Mucosa of rectum (tissue), 2 donors: ENCODE measurements around the gene CTNND2.
A peak's percentile ranks its signal among the peaks of the same experiment; 100 is the strongest.

Experiments
- H3K27ac ChIP-seq, 2 donors: one replicate each; pipeline ENCODE4 v1.7.0; 2013; ENCODE audit warnings: inconsistent platforms in 2 of 2, low read depth in 2 of 2, low read length in 2 of 2
- H3K27me3 ChIP-seq, 2 donors: one replicate each; pipeline ENCODE4 v1.7.0; 2013; ENCODE audit warnings: low read length in 2 of 2; ENCODE audit not compliant: control insufficient read depth in 2 of 2, insufficient read depth in 2 of 2
- H3K36me3 ChIP-seq, 2 donors: one replicate each; pipeline ENCODE4 v1.7.0; 2013; ENCODE audit warnings: low read length in 2 of 2; ENCODE audit not compliant: control insufficient read depth in 2 of 2, insufficient read depth in 2 of 2
- H3K4me1 ChIP-seq, 2 donors: one replicate each; pipeline ENCODE4 v1.7.0; 2013; ENCODE audit warnings: low read length in 2 of 2, mild to moderate bottlenecking in 1 of 2; ENCODE audit not compliant: control insufficient read depth in 2 of 2, insufficient read depth in 2 of 2
- H3K4me3 ChIP-seq, 2 donors: one replicate each; pipeline ENCODE4 v1.7.0; 2013; ENCODE audit warnings: low read length in 2 of 2
- H3K9ac ChIP-seq, 2 donors: one replicate each; pipeline ENCODE4 v1.7.0; 2013; ENCODE audit warnings: low read length in 2 of 2, low read depth in 1 of 2, mild to moderate bottlenecking in 1 of 2
- H3K9me3 ChIP-seq, 2 donors: one replicate each; pipeline ENCODE4 v1.7.0; 2013; ENCODE audit warnings: low read length in 2 of 2; ENCODE audit not compliant: control insufficient read depth in 2 of 2
- donor health status: healthy.
- donor health status: Normal muscosa, but diverticular disease.

Gene CTNND2

GRCh38 chr5:11390291-11390767 lies 513.9 kb downstream of the CTNND2 start:
- Histone ChIP-seq H3K36me3 (no peaks in the 10 kb centered on the region), H3K9me3 (no peaks in the 10 kb centered on the region), H3K4me1 (peaks cover 0 to under 1% of the 10 kb centered on the region in 2 donors), H3K4me3 (no peak overlapping the region), H3K27ac (no peak overlapping the region), H3K27me3 (peaks cover 6 to 14% of the 10 kb centered on the region in 2 donors), H3K9ac (no peak overlapping the region)

GRCh38 chr5:11387382-11387781 lies 516.9 kb downstream of the CTNND2 start:
- H3K4me3 ChIP-seq: no peak overlapping the region
- no peaks in the 10 kb centered on the region for H3K36me3 ChIP-seq
- peaks cover 0 to 2% of the 10 kb centered on the region in 2 donors for H3K4me1 ChIP-seq
- H3K9ac ChIP-seq: no peak overlapping the region
- no peaks in the 10 kb centered on the region for H3K9me3 ChIP-seq
- H3K27me3 ChIP-seq: peaks cover 6 to 28% of the 10 kb centered on the region in 2 donors
- no peak overlapping the region for H3K27ac ChIP-seq

GRCh38 chr5:11386398-11386797 lies 517.8 kb downstream of the CTNND2 start:
- H3K27me3 ChIP-seq: peaks cover 6 to 28% of the 10 kb centered on the region in 2 donors
- H3K27ac ChIP-seq: no peak overlapping the region
- no peaks in the 10 kb centered on the region for H3K9me3 ChIP-seq
- no peak overlapping the region for H3K4me3 ChIP-seq
- no peaks in the 10 kb centered on the region for H3K36me3 ChIP-seq
- no peak overlapping the region for H3K9ac ChIP-seq
- peaks cover 0 to 2% of the 10 kb centered on the region in 2 donors for H3K4me1 ChIP-seq

- H3K9ac ChIP-seq: no peak overlapping the region
Observed at GRCh38 chr5:11385901-11386293, 518.3 kb downstream of the CTNND2 start.

GRCh38 chr5:11385251-11385900 lies 518.9 kb downstream of the CTNND2 start:
- no peak overlapping the region for H3K27ac ChIP-seq
- H3K9me3 ChIP-seq: no peaks in the 10 kb centered on the region
- peaks cover 6 to 28% of the 10 kb centered on the region in 2 donors for H3K27me3 ChIP-seq
- no peaks in the 10 kb centered on the region for H3K36me3 ChIP-seq
- no peak overlapping the region for H3K9ac ChIP-seq
- H3K4me3 ChIP-seq: no peak overlapping the region
- peaks cover 0 to 2% of the 10 kb centered on the region in 2 donors for H3K4me1 ChIP-seq

More at GRCh38 chr5:11385901-11386293, 518.3 kb downstream of the CTNND2 start:
- H3K4me1 ChIP-seq: peaks cover 0 to 2% of the 10 kb centered on the region in 2 donors
- no peak overlapping the region for H3K27ac ChIP-seq
- no peak overlapping the region for H3K4me3 ChIP-seq
- H3K36me3 ChIP-seq: no peaks in the 10 kb centered on the region
- peaks cover 6 to 28% of the 10 kb centered on the region in 2 donors for H3K27me3 ChIP-seq
- no peaks in the 10 kb centered on the region for H3K9me3 ChIP-seq

- peaks cover 6 to 28% of the 10 kb centered on the region in 2 donors for H3K27me3 ChIP-seq
- H3K9ac ChIP-seq: peak overlapping the region in 1 of 2 donors; percentile 43
- no peaks in the 10 kb centered on the region for H3K36me3 ChIP-seq
- no peaks in the 10 kb centered on the region for H3K9me3 ChIP-seq
- H3K27ac ChIP-seq: no peak overlapping the region
- H3K4me3 ChIP-seq: peak overlapping the region in 1 of 2 donors; percentile 16
- peaks cover 0 to 2% of the 10 kb centered on the region in 2 donors for H3K4me1 ChIP-seq
Observed at GRCh38 chr5:11384441-11385250, 519.6 kb downstream of the CTNND2 start.

GRCh38 chr5:11383506-11384095 lies 520.6 kb downstream of the CTNND2 start:
- no peak overlapping the region for H3K9ac ChIP-seq
- H3K27me3 ChIP-seq: peaks cover 6 to 28% of the 10 kb centered on the region in 2 donors
- H3K27ac ChIP-seq: no peak overlapping the region
- peaks cover 0 to 2% of the 10 kb centered on the region in 2 donors for H3K4me1 ChIP-seq
- H3K9me3 ChIP-seq: no peaks in the 10 kb centered on the region
- no peaks in the 10 kb centered on the region for H3K36me3 ChIP-seq
- no peak overlapping the region for H3K4me3 ChIP-seq

- Histone ChIP-seq H3K27me3 (peaks cover 0 to 3% of the 10 kb centered on the region in 2 donors), H3K27ac (no peak overlapping the region), H3K4me1 (no peaks in the 10 kb centered on the region), H3K9ac (no peak overlapping the region), H3K9me3 (no peaks in the 10 kb centered on the region), H3K4me3 (no peak overlapping the region), H3K36me3 (no peaks in the 10 kb centered on the region)
Observed at GRCh38 chr5:11378461-11378860, 525.8 kb downstream of the CTNND2 start.

- H3K27me3 ChIP-seq: no peaks in the 10 kb centered on the region
- no peak overlapping the region for H3K27ac ChIP-seq
- no peak overlapping the region for H3K9ac ChIP-seq
- no peaks in the 10 kb centered on the region for H3K36me3 ChIP-seq
- no peak overlapping the region for H3K4me3 ChIP-seq
- H3K9me3 ChIP-seq: no peaks in the 10 kb centered on the region
- H3K4me1 ChIP-seq: no peaks in the 10 kb centered on the region
Observed at GRCh38 chr5:11377896-11378295, 526.4 kb downstream of the CTNND2 start.

- Histone ChIP-seq H3K4me3 (no peak overlapping the region), H3K9me3 (no peaks in the 10 kb centered on the region), H3K4me1 (no peaks in the 10 kb centered on the region), H3K27me3 (no peaks in the 10 kb centered on the region), H3K9ac (no peak overlapping the region), H3K27ac (no peak overlapping the region), H3K36me3 (no peaks in the 10 kb centered on the region)
Observed at GRCh38 chr5:11372191-11372590, 532.1 kb downstream of the CTNND2 start.
